Esophagus muscularis mucosa (tissue), 4 donors: ENCODE data around the gene NFIB. TPM values are rescaled to one million over a fixed set of nuclear protein-coding genes. Genes with fewer than 3 reads are reported as not detected.

ENCODE experiments used
- DNase-seq: peaks from one replicate; pipeline ENCODE4 v3.0.0-alpha.2; 2017; ENCODE audit errors: extremely low spot score
- H3K27ac ChIP-seq, 4 donors: fragments of 200-600 bp; sonication (generic); replicated peaks in 1 of 4; 1 replicate in 3 of 4; 2 replicates in 1 of 4; pipeline ENCODE4 v1.5.1; 2016 to 2019; ENCODE audit warnings: mild to moderate bottlenecking in 1 of 4
- H3K27me3 ChIP-seq, 4 donors: fragments of 200-600 bp; sonication (generic); one replicate each; pipeline versions ENCODE4 v1.5.1 to v1.6.0; 2016 to 2019
- H3K36me3 ChIP-seq, 4 donors: fragments of 200-600 bp; sonication (generic); one replicate each; pipeline ENCODE4 v1.5.1; 2016 to 2019
- H3K4me1 ChIP-seq, 4 donors: fragments of 200-600 bp; sonication (generic); one replicate each; pipeline ENCODE4 v1.5.1; 2016 to 2019
- H3K4me3 ChIP-seq, 4 donors: fragments of 200-600 bp; sonication (generic); 1 replicate in 2 of 4; 2 replicates in 2 of 4; pipeline ENCODE4 v1.5.1; 2016 to 2019; ENCODE audit warnings: mild to moderate bottlenecking in 4 of 4, moderate library complexity in 1 of 4
- H3K9me3 ChIP-seq, 4 donors: fragments of 200-600 bp; sonication (generic); 1 replicate in 3 of 4; 2 replicates in 1 of 4; pipeline ENCODE4 v1.5.1; 2016 to 2019
- EP300 ChIP-seq: sonication (generic); formaldehyde crosslinking; IDR thresholded peaks from one replicate; pipeline ENCODE4 v1.6.1; 2017; ENCODE audit warnings: antibody characterized with exemption
- POLR2A ChIP-seq: fragments of 450-650 bp; IDR thresholded peaks from one replicate; pipeline ENCODE4 v1.6.1; 2017; ENCODE audit warnings: antibody characterized with exemption, moderate library complexity, mild to moderate bottlenecking, low read depth
- POLR2AphosphoS5 ChIP-seq, 2 donors: sonication (generic); formaldehyde crosslinking; IDR thresholded peaks; one replicate each; pipeline ENCODE4 v1.6.1; 2017; ENCODE audit warnings: antibody characterized with exemption in 2 of 2
- WGBS: methylation state at CpG from one replicate; pipeline ENCODE4 v1.1.5; 2018; 5-methylcytosine and 5-hydroxymethylcytosine counted together
- intact Hi-C: fragments of 100-400 bp; cut with DNase I; formaldehyde crosslinking; loops from one replicate; pipeline ENCODE4 v1.15.1; 2023
- total RNA-seq, 4 donors: library from RNA; depleted of rRNA; stranded (reverse); fragments of >200 nt; gene quantifications; one replicate each; pipeline versions ENCODE4 v1.1.0 to v1.2.1, GENCODE V29; 2016
- TF ChIP-seq, protein P1 (sequence below), 3 experiments: fragments of 200-600 bp in 2 of 3; fragments of 450-650 bp in 1 of 3; sonication (generic) in 2 of 3; IDR thresholded peaks; one replicate each; pipeline ENCODE4 v1.5.1; 2017 to 2019; ENCODE audit warnings: antibody characterized with exemption in 3 of 3, mild to moderate bottlenecking in 2 of 3, moderate library complexity in 1 of 3

NFIB gene
- total RNA-seq, 4 donors from 2014 or later = 38.1 to 64.4 (median 55.8) TPM

DNA sequence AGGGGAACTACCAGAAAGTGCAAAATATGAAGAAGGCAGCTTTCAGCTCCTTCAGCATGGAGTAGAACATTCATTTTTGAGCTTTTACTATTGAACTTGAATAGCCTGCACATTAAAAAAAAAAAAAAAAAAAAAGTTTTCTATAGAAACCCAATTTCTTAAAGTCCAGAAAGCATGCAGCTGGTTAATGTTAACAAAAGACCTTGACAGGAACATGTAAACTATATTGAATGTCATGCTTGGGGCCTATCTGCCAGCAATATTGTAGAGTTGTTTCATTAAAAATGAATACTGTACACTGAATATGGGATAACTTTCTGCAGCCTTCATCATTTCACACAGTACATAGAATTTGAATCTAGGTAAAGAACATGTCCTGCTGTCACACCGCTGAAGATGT is 230.6 kb downstream of the NFIB start:
- no peaks in the 10 kb centered on the region for H3K9me3 ChIP-seq
- intact Hi-C loops = no loop called here
- TF ChIP-seq POLR2AphosphoS5 (IDR thresholded peaks at IDR 0.05) = no peak
- TF ChIP-seq EP300 = no peak
- TF ChIP-seq POLR2A = no peak
- TF ChIP-seq, protein P1, sequence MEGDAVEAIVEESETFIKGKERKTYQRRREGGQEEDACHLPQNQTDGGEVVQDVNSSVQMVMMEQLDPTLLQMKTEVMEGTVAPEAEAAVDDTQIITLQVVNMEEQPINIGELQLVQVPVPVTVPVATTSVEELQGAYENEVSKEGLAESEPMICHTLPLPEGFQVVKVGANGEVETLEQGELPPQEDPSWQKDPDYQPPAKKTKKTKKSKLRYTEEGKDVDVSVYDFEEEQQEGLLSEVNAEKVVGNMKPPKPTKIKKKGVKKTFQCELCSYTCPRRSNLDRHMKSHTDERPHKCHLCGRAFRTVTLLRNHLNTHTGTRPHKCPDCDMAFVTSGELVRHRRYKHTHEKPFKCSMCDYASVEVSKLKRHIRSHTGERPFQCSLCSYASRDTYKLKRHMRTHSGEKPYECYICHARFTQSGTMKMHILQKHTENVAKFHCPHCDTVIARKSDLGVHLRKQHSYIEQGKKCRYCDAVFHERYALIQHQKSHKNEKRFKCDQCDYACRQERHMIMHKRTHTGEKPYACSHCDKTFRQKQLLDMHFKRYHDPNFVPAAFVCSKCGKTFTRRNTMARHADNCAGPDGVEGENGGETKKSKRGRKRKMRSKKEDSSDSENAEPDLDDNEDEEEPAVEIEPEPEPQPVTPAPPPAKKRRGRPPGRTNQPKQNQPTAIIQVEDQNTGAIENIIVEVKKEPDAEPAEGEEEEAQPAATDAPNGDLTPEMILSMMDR (IDR thresholded peaks at IDR 0.05) = no peak
- peaks cover 0 to 20% (median 6%) of the 10 kb centered on the region in 4 donors for H3K36me3 ChIP-seq
- WGBS = 77% methylated on average over 1 of the region's 1 CpG
- H3K4me1 ChIP-seq = peaks cover 0 to 11% (median 4%) of the 10 kb centered on the region in 4 donors
- H3K27me3 ChIP-seq = no peaks in the 10 kb centered on the region
- no peak overlapping the region for H3K4me3 ChIP-seq
- H3K27ac ChIP-seq = no peak overlapping the region
- no peak for DNase-seq

DNA sequence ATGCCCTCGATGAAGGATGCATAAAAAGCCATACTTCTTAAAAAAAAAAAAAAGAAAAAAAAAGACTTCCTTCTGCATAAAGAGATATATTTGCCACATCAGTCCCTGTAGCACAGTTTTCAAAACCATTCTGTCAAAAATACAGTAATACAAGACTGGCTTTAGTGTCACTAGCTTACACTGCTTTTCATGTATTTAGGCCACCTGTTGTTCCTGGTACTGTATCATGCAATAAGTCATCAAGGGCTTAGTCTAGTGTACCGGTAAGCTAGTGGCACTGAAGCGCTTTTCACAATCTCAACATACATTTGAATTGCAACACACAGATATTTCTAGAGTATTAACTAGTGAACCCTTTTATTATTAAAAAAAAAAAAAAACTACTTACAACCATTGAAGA is 231.2 kb downstream of the NFIB start:
- Histone ChIP-seq H3K9me3 (no peaks in the 10 kb centered on the region), H3K27me3 (no peaks in the 10 kb centered on the region), H3K36me3 (peaks cover 0 to 17% (median 5%) of the 10 kb centered on the region in 4 donors), H3K4me3 (no peak overlapping the region), H3K4me1 (peaks cover 0 to 11% (median 4%) of the 10 kb centered on the region in 4 donors), H3K27ac (no peak overlapping the region)
- intact Hi-C loops = no loop called here
- no peak for DNase-seq
- 80% methylated on average over 3 of the region's 3 CpGs for WGBS
- TF ChIP-seq POLR2AphosphoS5 (IDR thresholded peaks at IDR 0.05) = no peak
- TF ChIP-seq, protein P1 (IDR thresholded peaks at IDR 0.05) = no peak
- no peak for TF ChIP-seq EP300
- TF ChIP-seq POLR2A = no peak

DNA sequence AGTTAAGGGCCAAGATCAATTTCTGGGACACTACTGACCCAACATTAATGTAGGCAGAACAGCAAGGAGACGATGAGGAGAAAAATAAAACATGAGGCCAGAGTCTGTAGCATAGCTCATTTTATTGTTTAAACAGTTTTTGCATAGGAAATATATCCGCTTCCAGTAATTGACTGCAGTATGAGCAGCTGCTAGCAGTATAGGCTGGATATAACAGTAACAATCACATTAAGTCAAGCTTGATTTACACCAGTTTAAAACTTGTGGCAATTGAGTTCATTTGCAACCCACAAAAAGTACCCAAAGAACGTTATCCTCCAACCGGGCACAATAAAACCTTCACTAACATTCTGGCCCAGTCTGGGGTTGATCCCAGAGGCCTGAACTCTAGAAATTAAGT is 232.2 kb downstream of the NFIB start:
- Histone ChIP-seq H3K4me3 (no peak overlapping the region), H3K27ac (no peak overlapping the region), H3K4me1 (peaks cover 0 to 11% (median 4%) of the 10 kb centered on the region in 4 donors), H3K36me3 (peaks cover 0 to 7% (median under 1%) of the 10 kb centered on the region in 4 donors), H3K9me3 (no peaks in the 10 kb centered on the region), H3K27me3 (no peaks in the 10 kb centered on the region)
- 86% methylated on average over 4 of the region's 4 CpGs for WGBS
- TF ChIP-seq EP300 (no peak), POLR2A (no peak), POLR2AphosphoS5 (IDR thresholded peaks at IDR 0.05) (no peak)
- TF ChIP-seq, protein P1 (IDR thresholded peaks at IDR 0.05) = no peak
- no peak for DNase-seq
- intact Hi-C loops = no loop called here

DNA sequence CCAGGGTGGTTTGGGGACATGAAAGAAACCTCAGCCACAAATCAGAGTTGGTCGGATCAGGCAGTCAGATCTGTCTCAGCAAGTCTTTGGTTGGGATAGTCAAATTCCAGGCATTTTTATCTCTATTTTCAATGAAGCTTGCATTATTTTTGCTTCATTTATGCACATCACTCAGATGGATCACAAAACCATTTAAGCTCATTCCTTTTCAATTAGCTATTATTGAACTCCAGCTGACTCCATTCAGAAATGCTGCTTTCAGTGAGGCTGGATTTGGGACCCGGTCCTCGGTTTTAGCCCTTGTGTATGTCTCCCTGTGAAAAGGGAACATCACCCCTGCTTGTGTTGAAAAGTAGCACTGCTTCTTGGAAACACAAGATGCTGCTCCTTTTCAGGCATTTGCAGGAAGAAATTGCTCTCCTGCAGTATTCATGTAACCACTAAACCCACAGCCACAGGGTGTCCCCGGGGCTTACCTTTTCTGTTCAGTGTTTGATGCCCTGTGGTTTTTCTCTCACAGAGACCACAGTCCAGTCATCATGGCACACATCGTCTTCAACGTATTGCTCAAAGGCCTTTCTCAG is 232.9 kb downstream of the NFIB start:
- Histone ChIP-seq H3K4me1 (peaks cover 0 to 11% (median 4%) of the 10 kb centered on the region in 4 donors), H3K27me3 (no peaks in the 10 kb centered on the region), H3K4me3 (no peak overlapping the region), H3K36me3 (peaks cover 0 to 4% (median 0%) of the 10 kb centered on the region in 4 donors), H3K9me3 (no peaks in the 10 kb centered on the region), H3K27ac (no peak overlapping the region)
- WGBS = 57% methylated on average over 6 of the region's 6 CpGs
- TF ChIP-seq POLR2A (no peak), EP300 (no peak), POLR2AphosphoS5 (IDR thresholded peaks at IDR 0.05) (no peak)
- TF ChIP-seq, protein P1 (IDR thresholded peaks at IDR 0.05) = no peak
- no peak for DNase-seq
- intact Hi-C loops = no loop called here

DNA sequence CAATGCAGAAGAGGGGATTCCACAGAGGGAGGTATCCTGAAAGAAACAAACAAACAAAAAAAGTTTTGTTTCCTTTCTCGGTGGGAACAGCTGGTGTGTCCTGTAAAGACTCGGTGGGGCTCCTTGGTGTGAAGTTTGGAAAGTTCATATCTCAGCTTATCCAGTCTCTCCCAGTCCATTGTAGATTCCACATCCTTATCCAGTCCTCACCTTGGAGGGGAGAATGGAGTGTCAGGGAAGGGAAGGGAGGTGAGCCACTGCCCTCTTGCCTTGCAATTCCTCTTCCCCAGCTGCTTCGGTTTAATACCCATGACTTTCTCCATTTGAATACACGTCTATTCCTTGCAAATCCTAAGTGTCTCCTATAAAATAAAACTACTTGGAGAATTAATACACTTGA is 234.5 kb downstream of the NFIB start:
- Histone ChIP-seq H3K4me3 (no peak overlapping the region), H3K4me1 (peaks cover 0 to 11% (median 4%) of the 10 kb centered on the region in 4 donors), H3K36me3 (no peaks in the 10 kb centered on the region), H3K9me3 (no peaks in the 10 kb centered on the region), H3K27me3 (no peaks in the 10 kb centered on the region), H3K27ac (no peak overlapping the region)
- TF ChIP-seq, protein P1 (IDR thresholded peaks at IDR 0.05) = no peak
- no peak for TF ChIP-seq POLR2A
- TF ChIP-seq EP300 = no peak
- no peak for TF ChIP-seq POLR2AphosphoS5 (IDR thresholded peaks at IDR 0.05)
- 80% methylated on average over 4 of the region's 4 CpGs for WGBS
- no peak for DNase-seq
- intact Hi-C loops = no loop called here
